Sciatic nerve (tissue), 2 donors: ENCODE data around the gene MYO5B. TPM values are rescaled to one million over a fixed set of nuclear protein-coding genes. Genes with fewer than 3 reads are reported as not detected.
A peak's percentile ranks its signal among the peaks of the same experiment; 100 is the strongest.
"Not testable (repeated sequence)": the region's sequence is repeated elsewhere in the genome, so short reads cannot be mapped to it uniquely, and the experiment has no call there.

Source experiments
- ATAC-seq: fragments of 200-7000 bp; cut with Tn5 transposase; one replicate; pipeline ENCODE4 v1.9.1; 2020; ENCODE audit warnings: mild to moderate bottlenecking, moderate library complexity
- DNase-seq: peaks from one replicate; pipeline ENCODE4 v3.0.0-alpha.2; 2020; ENCODE audit warnings: low spot score
- intact Hi-C: fragments of 100-400 bp; cut with DNase I; formaldehyde crosslinking; loops from one replicate; pipeline ENCODE4 v1.14.2; 2022
- total RNA-seq: library from RNA; stranded (reverse); fragmentation: NEBNext Ultra II Directional; extraction: Animal tissue kit (Norgen Biotek cat#: 25700); gene quantifications from one replicate; pipeline ENCODE4 v1.2.1, GENCODE V29; 2021
- donor health status: DM: no; HTN: no; CAD: no.
- donor health status: DM: no; HTN: no; CAD: no.

Gene MYO5B
- total RNA-seq, 1 donor from 2014 or later: 9.9 TPM

- no peak for DNase-seq
- no peak for ATAC-seq
- intact Hi-C loops: no loop called here
Observed at GRCh38 chr18:49920731-49921130, 274.2 kb downstream of the MYO5B start.

- no peak for ATAC-seq
- intact Hi-C loops: no loop called here
- no peak for DNase-seq
Observed at GRCh38 chr18:49917742-49918141, 277.2 kb downstream of the MYO5B start.

- DNase-seq (no peak), ATAC-seq (no peak)
- intact Hi-C loops: no loop called here
Observed at GRCh38 chr18:49915352-49915751, 279.6 kb downstream of the MYO5B start.

DNA sequence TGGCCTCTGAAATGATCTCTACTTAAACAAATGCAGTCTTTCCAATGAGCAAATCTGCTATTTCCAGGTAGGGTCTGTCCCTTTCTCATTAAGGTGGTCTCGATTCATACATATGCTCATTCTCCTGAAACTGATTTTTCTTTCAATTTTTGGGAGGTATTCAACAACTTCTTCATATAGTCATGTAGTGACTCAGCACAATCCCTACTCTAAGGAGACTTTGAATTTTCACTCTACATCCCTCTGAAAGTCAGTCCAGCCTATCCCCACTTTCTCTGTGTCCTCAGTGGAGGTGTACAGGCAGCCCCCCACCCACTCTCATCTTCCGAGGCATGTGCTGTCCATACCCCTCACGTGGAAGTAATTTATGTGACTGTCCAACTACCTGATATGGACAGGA, 281.7 kb downstream of the MYO5B start:
- ATAC-seq (no peak), DNase-seq (no peak)
- intact Hi-C loops: no loop called here

GRCh38 chr18:49911427-49911826, 283.5 kb downstream of the MYO5B start:
- no peak for ATAC-seq
- DNase-seq: no peak
- intact Hi-C loops: no loop called here

DNA sequence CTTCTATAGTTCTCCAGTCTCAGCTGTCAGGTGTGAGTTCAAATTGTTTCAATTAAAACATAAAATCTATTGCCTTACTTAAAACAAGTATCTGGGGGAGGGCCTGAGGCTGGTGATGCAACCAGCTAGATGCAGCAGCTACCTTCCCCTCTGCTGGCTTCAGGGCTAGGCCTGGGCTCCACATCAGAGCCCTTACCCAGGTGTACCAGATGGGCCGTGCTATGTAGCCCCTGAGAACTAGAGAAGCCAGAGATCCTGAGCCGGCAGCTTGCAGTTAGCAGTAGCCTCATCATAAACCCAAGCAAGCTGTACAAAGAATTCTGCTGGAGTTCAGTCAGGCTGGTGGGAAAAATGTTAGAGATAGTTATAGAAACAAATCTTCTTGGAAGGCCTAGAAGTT, 284.0 kb downstream of the MYO5B start:
- intact Hi-C loops: no loop called here
- no peak for ATAC-seq
- DNase-seq: no peak

DNA sequence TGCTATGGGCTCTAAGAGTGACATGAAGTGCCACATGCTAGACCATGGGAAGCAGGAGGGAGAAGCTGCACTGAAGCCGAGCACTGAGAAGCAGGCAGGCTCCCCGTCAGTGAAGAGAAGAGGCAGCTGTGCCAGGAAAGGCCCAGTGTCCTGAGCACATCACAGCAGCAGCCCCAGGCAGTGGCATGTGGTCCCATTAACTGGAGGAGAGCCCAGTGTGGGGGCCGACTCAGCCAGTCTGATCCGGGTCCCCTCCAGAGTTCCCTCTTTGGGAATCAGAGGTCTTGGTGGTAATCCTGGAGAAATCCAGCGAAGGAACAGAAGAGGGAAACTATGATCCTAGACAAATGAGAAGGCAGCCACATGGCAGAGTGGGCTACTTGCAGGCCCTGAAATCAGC, 284.9 kb downstream of the MYO5B start:
- ATAC-seq (no peak), DNase-seq (no peak)
- intact Hi-C loops: no loop called here

GRCh38 chr18:49907346-49907929, 287.5 kb downstream of the MYO5B start:
- DNase-seq (no peak), ATAC-seq (peak; percentile 70)
- intact Hi-C loops: no loop called here

GRCh38 chr18:49905771-49906170, 289.2 kb downstream of the MYO5B start:
- peak; percentile 14 for DNase-seq
- no peak for ATAC-seq
- intact Hi-C loops: no loop called here

- DNase-seq (no peak), ATAC-seq (no peak)
- intact Hi-C loops: no loop called here
Observed at GRCh38 chr18:49904871-49905555, 289.9 kb downstream of the MYO5B start.

DNA sequence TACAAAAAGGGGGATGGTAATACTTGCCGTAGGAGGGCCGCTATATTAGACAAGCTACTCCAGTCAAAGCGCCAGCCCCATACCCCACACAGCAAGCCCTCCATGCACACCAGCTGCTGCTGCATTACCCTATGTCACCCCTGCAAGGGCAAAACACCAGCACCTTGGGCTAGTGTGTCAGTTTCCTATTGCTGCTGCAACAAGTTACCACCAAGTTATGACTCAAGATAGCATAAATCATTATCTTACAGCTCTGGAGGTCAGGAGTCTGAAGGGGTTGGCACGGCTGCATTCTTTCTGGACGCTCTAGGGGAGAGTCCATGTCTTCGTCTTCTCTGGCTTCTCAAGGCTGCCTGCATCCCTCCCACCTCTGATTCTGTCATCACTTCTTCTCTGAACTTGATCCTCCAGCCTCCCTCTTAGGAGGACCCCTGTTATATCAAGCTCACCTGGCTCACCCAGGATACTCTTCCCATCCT, 293.0 kb downstream of the MYO5B start:
- peak; percentile 21 for DNase-seq

DNA sequence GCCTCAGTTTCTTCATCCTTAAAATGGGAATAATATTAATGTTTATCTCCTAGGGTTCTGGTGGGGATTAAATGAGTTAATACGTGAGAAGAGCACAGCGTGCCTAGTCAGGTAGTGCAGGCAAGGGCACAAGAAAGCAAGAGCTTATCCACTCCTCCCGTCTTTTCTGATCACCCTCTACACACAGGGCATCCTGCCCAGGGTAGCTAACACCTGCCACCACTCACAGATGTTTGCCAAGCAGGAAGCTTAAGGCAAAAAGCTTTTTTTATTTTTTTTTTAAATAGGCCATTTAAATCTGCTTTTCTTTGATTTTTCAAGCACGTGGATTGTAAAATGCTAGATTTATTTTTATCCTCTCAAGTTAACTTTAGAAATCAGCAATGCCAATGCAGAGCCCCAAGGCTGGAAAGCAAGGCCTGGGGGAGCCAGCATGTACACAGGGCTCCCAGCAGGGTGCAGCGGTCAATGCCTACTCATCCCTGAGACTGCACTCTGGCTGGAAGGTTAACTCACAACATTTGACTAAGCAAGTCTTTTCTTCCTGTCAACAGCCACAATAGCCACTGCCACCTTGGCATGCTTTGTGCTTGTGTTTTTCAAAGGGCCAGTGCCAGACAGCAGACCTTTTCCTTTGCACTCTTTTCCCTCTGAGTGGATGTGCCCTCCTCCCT, 295.2 kb downstream of the MYO5B start:
- intact Hi-C loops: no loop called here
- peak; percentile 10 for DNase-seq
- no peak for ATAC-seq

More for the DNA sequence above, 293.0 kb downstream of the MYO5B start:
- intact Hi-C loops: no loop called here
- ATAC-seq: no peak

- intact Hi-C loops: no loop called here
- peak; percentile 75 for DNase-seq
- ATAC-seq: no peak
Observed at GRCh38 chr18:49898421-49898820, 296.5 kb downstream of the MYO5B start.

DNA sequence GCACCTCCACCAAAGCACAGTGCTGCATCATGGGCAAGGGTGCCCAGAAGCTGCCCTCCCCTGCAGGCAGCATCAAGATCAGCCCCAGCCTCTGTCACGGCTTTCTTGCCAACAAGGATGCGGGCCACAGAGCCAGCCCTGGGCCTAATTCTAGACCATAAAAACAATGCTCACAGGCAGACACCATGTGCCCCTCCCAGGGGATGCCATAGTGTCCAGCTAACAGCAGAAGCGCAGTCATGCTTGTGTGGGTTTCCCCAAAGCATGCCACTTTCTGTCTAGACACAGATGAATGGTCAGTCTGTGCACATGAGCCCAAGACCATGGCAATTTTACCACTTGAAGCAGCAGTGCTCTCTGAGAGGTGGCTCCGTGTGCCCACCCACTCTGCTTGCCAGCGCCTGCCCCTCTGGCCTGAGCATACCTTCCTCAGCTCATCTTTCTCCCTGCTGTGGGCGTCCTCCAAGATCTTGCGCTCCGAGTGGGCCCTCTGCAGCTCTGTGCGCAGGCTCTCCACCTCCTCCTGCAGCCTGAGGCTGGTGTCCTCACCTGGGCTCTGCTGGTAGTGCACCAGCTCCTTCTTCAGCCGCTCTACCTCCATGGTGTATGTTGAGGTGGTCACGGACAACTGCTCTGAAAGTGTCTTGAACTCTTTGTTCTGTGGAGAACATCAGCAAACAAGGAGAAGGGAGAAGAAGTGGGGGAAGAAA, 300.3 kb downstream of the MYO5B start:
- no peak for ATAC-seq
- intact Hi-C loops: no loop called here
- no peak for DNase-seq

DNA sequence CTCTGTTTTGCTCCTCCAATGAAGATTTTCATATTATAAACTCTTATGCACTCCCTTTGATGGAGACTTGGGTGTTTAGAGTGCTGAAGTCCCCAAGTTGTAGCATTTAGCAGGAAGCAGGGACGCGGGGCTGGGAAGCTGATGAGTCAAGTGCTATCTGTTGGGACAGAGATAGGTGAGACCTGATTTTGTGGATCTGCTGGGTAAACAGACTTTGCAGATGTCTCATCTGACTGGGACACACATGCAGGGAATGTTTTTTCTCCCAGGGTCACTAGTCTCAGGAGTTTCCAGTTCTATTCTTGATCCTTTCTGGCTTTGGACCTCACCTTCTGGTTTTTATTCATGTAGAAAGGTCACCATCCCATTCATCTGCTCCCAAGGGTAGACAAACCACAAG, 301.9 kb downstream of the MYO5B start:
- DNase-seq: peak; percentile 5
- no peak for ATAC-seq
- intact Hi-C loops: no loop called here

- DNase-seq: no peak
- no peak for ATAC-seq
- intact Hi-C loops: no loop called here
Observed at GRCh38 chr18:49892148-49892924, 302.6 kb downstream of the MYO5B start.

DNA sequence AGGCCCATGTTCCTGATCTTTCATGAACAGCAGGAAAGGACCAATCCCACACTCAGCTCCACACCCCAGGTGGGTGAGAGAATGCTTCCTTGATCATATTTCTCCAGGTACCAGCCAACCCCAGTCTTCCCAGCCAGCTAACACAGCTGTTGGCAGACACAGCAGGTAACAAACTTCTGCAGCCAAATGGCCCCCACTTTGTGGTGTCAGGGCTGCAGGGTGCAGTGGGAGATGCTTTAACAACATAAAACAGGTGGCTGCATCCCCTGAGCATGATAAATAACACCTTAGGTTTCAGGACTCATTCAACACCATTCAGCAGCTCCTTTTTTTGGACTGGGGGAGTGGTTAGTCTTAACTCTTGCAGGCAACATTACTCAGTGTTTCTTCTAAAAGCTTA, 304.9 kb downstream of the MYO5B start:
- intact Hi-C loops: no loop called here
- ATAC-seq (no peak), DNase-seq (no peak)

- DNase-seq, ATAC-seq, intact Hi-C loops: not testable (repeated sequence)
Observed at GRCh38 chr18:49889552-49889951, 305.4 kb downstream of the MYO5B start.
